DOHH2 (cell line): ENCODE data around the gene SLC30A1.

Experiments
- H3F3A ChIP-seq: fragments of 200-600 bp; sonication (generic), shearing (Covaris generic); 2 replicates; pipeline ENCODE4 v1.6.0; 2016; ENCODE audit warnings: antibody characterized with exemption, mild to moderate bottlenecking; ENCODE audit not compliant: control insufficient read depth, insufficient read depth
- H3K27ac ChIP-seq: fragments of 200-600 bp; sonication (generic); 2 replicates; pipeline ENCODE4 v1.5.1; 2014; ENCODE audit warnings: low read depth, mild to moderate bottlenecking, low read length, moderate library complexity
- H3K27me3 ChIP-seq: fragments of 200-600 bp; sonication (generic); 2 replicates; pipeline ENCODE4 v1.6.1; 2014; ENCODE audit warnings: mild to moderate bottlenecking, low read length, mixed read lengths; ENCODE audit not compliant: control insufficient read depth
- H3K36me3 ChIP-seq: fragments of 200-600 bp; sonication (generic); 2 replicates; pipeline ENCODE4 v1.6.1; 2014; ENCODE audit warnings: mild to moderate bottlenecking, low read length, moderate library complexity, mixed read lengths; ENCODE audit not compliant: control insufficient read depth
- H3K4me1 ChIP-seq: fragments of 200-600 bp; sonication (generic); 2 replicates; pipeline ENCODE4 v1.6.1; 2014; ENCODE audit warnings: mild to moderate bottlenecking, low read length, mixed read lengths; ENCODE audit not compliant: control insufficient read depth
- H3K4me2 ChIP-seq: fragments of 200-600 bp; sonication (generic); 2 replicates; pipeline ENCODE4 v1.6.0; 2014; ENCODE audit warnings: mild to moderate bottlenecking, low read length, moderate library complexity
- H3K4me3 ChIP-seq: fragments of 200-600 bp; sonication (generic); 2 replicates; pipeline ENCODE4 v1.5.1; 2014; ENCODE audit warnings: mild to moderate bottlenecking, low read length, mixed read lengths
- H3K79me2 ChIP-seq: fragments of 200-600 bp; sonication (generic); 2 replicates; pipeline ENCODE4 v1.6.1; 2014; ENCODE audit warnings: mild to moderate bottlenecking, low read length, mixed read lengths; ENCODE audit not compliant: control insufficient read depth
- H3K9me2 ChIP-seq: fragments of 200-600 bp; sonication (generic); replicated peaks from 2 replicates; pipeline ENCODE4 v1.6.1; 2014; ENCODE audit warnings: mild to moderate bottlenecking, low read length, mixed read lengths; ENCODE audit not compliant: control insufficient read depth
- H3K9me3 ChIP-seq: fragments of 200-600 bp; sonication (generic); 2 replicates; pipeline ENCODE4 v1.6.1; 2014; ENCODE audit warnings: antibody characterized with exemption, low read length, mixed read lengths; ENCODE audit not compliant: control insufficient read depth, insufficient read depth
- H4K20me1 ChIP-seq: fragments of 200-600 bp; sonication (generic); 2 replicates; pipeline ENCODE4 v1.6.0; 2014; ENCODE audit warnings: low read depth, mild to moderate bottlenecking, antibody characterized with exemption, low read length, moderate library complexity; ENCODE audit not compliant: control insufficient read depth, insufficient read depth
- CTCF ChIP-seq: fragments of 200-600 bp; sonication (generic); IDR thresholded peaks from one replicate; pipeline ENCODE4 v1.5.1; 2014; ENCODE audit warnings: antibody characterized with exemption, mild to moderate bottlenecking, low read depth, low read length; ENCODE audit not compliant: poor library complexity, severe bottlenecking
- EZH2phosphoT487 ChIP-seq: fragments of 200-600 bp; sonication (generic); IDR thresholded peaks from 2 replicates; pipeline ENCODE4 v1.6.1; 2017; ENCODE audit warnings: borderline replicate concordance, mild to moderate bottlenecking, antibody characterized with exemption, low read length, moderate library complexity, mixed read lengths

Gene SLC30A1

GRCh38 chr1:211587123-211587522 is 8.2 kb upstream of the SLC30A1 start:
- TF ChIP-seq EZH2phosphoT487 (no peak), CTCF (no peak)
- H3K27ac ChIP-seq = no peak overlapping the region
- H3K9me2 ChIP-seq = no peaks in the 10 kb centered on the region
- H3K9me3 ChIP-seq = no peaks in the 10 kb centered on the region
- H3K4me2 ChIP-seq = no peak overlapping the region
- H3K36me3 ChIP-seq = no peaks in the 10 kb centered on the region
- H3F3A ChIP-seq = peaks cover under 1% of the 10 kb centered on the region
- H3K4me3 ChIP-seq = no peak overlapping the region
- no peaks in the 10 kb centered on the region for H3K79me2 ChIP-seq
- no peaks in the 10 kb centered on the region for H3K27me3 ChIP-seq
- no peaks in the 10 kb centered on the region for H4K20me1 ChIP-seq
- H3K4me1 ChIP-seq = peaks cover 20% of the 10 kb centered on the region

DNA sequence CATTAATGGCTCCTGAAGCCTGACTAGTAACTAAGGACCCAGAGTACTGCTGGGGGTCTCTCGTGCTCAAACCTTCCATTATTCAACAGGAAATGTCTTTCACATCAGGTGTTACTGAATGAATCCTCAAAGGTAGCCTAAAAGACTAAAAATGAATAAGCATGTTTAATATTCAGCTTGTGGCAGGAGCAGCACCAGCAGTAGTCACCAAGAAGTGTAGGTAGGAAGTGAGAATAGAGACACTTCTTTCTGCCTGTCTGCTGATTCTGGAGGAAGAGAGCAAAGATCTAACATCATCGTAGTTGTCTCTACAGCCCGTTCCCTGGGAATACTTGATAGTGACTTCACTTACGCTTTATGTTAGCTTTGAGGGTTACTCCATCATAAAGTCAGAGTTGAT is 7.6 kb upstream of the SLC30A1 start:
- H4K20me1 ChIP-seq = no peaks in the 10 kb centered on the region
- H3K27ac ChIP-seq = no peak overlapping the region
- H3K4me1 ChIP-seq = peaks cover 26% of the 10 kb centered on the region
- H3K36me3 ChIP-seq = no peaks in the 10 kb centered on the region
- H3K4me3 ChIP-seq = no peak overlapping the region
- H3F3A ChIP-seq = peaks cover 7% of the 10 kb centered on the region
- TF ChIP-seq EZH2phosphoT487 (no peak), CTCF (no peak)
- H3K27me3 ChIP-seq = no peaks in the 10 kb centered on the region
- no peaks in the 10 kb centered on the region for H3K9me3 ChIP-seq
- H3K9me2 ChIP-seq = no peaks in the 10 kb centered on the region
- no peak overlapping the region for H3K4me2 ChIP-seq
- no peaks in the 10 kb centered on the region for H3K79me2 ChIP-seq

DNA sequence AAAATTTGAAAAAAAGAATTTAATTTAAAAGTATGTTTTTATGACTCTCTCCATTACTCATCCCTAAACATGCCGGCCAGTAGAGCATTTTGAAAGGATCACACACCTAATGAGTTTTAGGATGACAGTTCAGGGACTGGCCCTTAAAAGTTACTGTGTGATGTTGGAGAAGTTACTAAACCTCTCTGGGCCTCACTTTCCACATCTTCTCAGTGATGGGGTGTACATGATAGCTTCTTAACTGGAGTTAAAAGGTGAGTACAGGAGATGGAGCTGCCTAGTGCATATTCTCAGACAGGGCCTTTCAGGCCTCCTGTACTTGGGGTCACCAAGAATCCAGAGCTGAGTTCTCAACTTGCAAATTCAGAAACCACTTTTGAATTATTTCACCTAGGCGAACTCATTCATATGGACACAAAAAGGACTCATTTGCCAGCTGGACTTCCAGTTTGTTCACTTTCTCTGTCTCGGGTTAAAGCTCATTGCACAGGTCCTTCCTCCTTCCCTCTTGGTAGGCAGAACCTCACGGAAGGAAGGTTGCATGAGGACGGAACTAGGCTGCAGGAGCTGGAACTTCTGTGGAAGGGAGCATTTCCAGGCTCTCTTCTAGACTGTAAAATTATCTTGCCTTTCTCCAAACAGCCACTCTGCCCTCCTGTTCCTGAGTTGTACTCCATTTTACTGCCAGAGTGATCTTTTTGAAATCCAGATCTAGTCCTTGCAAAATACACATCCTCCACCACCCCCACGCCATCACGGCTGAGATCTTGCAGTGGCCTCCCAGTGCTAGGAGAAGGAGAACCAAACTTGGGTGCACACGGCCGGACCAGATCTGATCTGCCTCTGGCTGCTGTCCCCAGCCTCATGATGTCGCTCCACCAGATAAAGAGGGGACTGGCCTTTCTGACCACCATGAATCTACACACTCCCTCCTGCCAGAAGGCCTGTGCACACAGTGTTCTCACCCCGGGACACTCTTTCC is 4.3 kb upstream of the SLC30A1 start:
- Histone ChIP-seq H3K4me2 (no peak overlapping the region), H3K27ac (no peak overlapping the region), H3K79me2 (peaks cover 2% of the 10 kb centered on the region), H3K9me3 (no peaks in the 10 kb centered on the region), H3K4me3 (no peak overlapping the region), H3K9me2 (no peaks in the 10 kb centered on the region), H3K4me1 (peaks cover 23% of the 10 kb centered on the region), H4K20me1 (no peaks in the 10 kb centered on the region), H3K27me3 (no peaks in the 10 kb centered on the region), H3F3A (peaks cover 7% of the 10 kb centered on the region), H3K36me3 (peaks cover under 1% of the 10 kb centered on the region; the same call in 1 of the 2 replicates)
- TF ChIP-seq EZH2phosphoT487 = no peak

DNA sequence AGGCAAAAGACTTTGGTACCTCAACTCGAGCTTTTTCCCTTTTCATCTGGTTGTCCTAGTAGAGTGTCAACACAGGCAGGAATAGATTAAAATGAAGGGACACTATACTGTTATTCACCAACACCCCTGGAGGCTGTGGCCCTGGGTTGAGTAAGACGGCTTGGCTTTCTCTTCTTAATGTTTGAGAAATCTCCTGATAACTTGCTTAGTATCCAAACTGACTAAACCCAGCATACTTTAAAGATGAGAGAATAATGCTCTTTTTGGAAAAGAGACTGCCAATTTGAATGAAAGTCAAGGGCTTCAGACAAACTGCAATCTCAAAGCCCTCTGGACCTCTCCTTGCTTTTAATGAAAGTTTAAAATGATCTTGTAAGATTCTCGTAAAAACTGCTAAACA is 2.6 kb upstream of the SLC30A1 start:
- Histone ChIP-seq H3K9me3 (no peaks in the 10 kb centered on the region), H3F3A (peaks cover 7% of the 10 kb centered on the region), H3K79me2 (peaks cover 19% of the 10 kb centered on the region), H3K9me2 (no peaks in the 10 kb centered on the region), H3K36me3 (peaks cover 5% of the 10 kb centered on the region; the same call in 1 of the 2 replicates), H3K4me1 (peaks cover 31% of the 10 kb centered on the region), H3K4me2 (peak overlapping the region; percentile 23; the same call in 1 of the 2 replicates), H3K27ac (no peak overlapping the region), H3K27me3 (no peaks in the 10 kb centered on the region), H3K4me3 (no peak overlapping the region), H4K20me1 (peaks cover 5% of the 10 kb centered on the region; the same call in 1 of the 2 replicates)
- TF ChIP-seq CTCF = no peak
- TF ChIP-seq EZH2phosphoT487 = no peak
